ENCODE data around the gene INPP5A. TPM values are rescaled to one million over a fixed set of nuclear protein-coding genes. Genes with fewer than 3 reads are reported as not detected.

INPP5A gene
- polyA plus RNA-seq, 1 donor: 51.2 TPM

- DNase-seq (ENCODE audit: low read depth): no peak
These were observed 167.6 kb downstream of the INPP5A start for GRCh38 chr10:132705173-132705572.

DNA sequence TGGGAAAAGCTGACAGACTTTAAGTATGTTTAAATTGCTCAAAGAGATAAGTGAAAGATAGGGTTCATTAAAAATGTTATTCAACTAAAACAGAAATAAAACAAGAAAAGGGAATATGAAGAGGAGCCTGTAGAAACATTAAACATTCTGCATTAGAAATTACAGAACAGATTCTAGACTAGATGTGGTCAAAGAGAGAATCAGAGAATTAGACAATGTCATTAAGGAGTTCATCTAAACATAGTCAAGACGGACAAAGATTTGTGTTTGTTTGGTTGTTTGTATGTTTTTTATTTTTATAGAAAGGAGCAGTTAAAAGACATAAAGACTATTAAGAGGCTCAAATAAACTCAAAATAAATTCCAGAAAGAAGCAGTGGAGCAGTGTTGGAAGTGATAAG lies 168.4 kb downstream of the INPP5A start:
- no peak for DNase-seq (ENCODE audit: low read depth)

GRCh38 chr10:132706701-132707100 lies 169.1 kb downstream of the INPP5A start:
- DNase-seq (ENCODE audit: low read depth): no peak

GRCh38 chr10:132707121-132707775 lies 169.7 kb downstream of the INPP5A start:
- DNase-seq (ENCODE audit: low read depth): no peak

- no peak for DNase-seq (ENCODE audit: low read depth)
These were observed 170.2 kb downstream of the INPP5A start for GRCh38 chr10:132707776-132708171.

GRCh38 chr10:132708441-132708840 lies 170.9 kb downstream of the INPP5A start:
- no peak for DNase-seq (ENCODE audit: low read depth)

GRCh38 chr10:132708936-132709335 lies 171.3 kb downstream of the INPP5A start:
- DNase-seq (ENCODE audit: low read depth): no peak

DNA sequence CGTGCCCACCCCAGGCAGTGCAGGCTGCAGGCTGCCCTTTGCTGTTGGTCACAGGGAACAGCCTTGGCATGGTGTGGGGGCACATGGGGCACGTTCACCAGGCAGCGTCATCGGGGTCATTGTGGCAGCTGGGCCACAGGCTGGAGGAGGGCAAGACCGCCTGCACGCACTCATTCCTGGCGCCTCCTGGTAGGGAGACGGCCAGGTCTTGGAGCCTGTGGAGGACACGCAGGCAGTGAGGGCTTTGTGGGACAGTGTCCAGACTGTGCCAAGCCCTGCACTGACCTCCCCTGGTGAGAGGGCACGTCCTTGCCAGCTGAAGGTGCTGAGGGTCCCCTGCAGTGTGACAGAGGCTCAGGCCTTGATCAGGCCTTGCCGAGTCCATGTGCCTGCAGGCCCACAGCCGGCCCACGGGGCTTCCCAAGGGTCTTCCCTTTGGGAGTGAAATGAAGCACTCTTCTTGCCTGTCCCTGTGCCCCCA lies 171.9 kb downstream of the INPP5A start:
- no peak for DNase-seq (ENCODE audit: low read depth)

- DNase-seq (ENCODE audit: low read depth): no peak
These were observed 172.6 kb downstream of the INPP5A start for GRCh38 chr10:132710036-132710686.

- DNase-seq (ENCODE audit: low read depth): no peak
These were observed 173.4 kb downstream of the INPP5A start for GRCh38 chr10:132710746-132711612.

DNA sequence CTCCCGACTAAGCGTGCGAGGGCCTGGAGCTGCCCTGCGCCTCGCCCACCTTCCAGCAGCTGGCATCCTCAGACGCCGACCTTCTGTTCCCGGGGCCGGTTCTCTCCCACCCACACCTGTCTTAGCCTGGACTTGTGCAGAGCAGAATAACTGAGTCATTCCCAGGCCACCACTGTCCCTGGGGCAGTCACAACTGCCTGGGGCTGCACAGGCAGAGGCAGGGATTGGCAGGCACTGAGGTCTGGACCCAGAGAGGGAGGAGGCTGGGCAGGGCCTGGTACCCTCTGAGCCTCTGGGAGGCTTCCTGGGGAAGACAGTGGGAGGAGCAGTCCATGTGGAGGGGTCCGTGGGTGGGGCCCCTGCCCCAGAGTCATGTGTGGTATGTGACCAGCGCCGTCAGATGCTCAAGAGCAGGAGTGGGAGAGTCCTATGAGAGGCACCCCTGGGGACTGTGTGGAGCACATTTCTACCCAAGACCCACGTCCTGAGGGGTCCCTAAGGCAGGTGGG lies 174.1 kb downstream of the INPP5A start:
- no peak for DNase-seq (ENCODE audit: low read depth)

DNA sequence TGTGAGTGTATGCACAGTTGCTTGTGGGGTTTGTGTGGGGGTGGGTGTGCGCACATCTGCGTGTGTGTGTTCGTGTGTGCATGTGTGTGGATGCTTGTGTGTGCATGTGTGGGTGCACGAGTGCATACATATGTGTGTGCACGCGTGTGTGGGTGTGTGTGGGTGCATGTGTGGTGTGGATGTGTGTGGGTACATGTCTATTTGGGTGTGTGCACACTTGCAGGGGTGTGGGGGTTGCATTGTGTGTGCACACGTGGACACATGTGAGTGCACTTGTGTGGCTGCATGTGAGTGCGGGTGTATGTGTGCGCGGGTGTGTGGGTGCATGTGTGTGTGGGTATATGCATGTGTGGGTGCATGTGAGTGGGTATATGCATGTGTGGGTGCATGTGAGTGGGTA lies 174.7 kb downstream of the INPP5A start:
- no peak for DNase-seq (ENCODE audit: low read depth)

- no peak for DNase-seq (ENCODE audit: low read depth)
These were observed 175.2 kb downstream of the INPP5A start for GRCh38 chr10:132712743-132713142.

GRCh38 chr10:132713421-132714095 lies 176.0 kb downstream of the INPP5A start:
- no peak for DNase-seq (ENCODE audit: low read depth)

GRCh38 chr10:132714096-132714985 lies 176.8 kb downstream of the INPP5A start:
- no peak for DNase-seq (ENCODE audit: low read depth)

DNA sequence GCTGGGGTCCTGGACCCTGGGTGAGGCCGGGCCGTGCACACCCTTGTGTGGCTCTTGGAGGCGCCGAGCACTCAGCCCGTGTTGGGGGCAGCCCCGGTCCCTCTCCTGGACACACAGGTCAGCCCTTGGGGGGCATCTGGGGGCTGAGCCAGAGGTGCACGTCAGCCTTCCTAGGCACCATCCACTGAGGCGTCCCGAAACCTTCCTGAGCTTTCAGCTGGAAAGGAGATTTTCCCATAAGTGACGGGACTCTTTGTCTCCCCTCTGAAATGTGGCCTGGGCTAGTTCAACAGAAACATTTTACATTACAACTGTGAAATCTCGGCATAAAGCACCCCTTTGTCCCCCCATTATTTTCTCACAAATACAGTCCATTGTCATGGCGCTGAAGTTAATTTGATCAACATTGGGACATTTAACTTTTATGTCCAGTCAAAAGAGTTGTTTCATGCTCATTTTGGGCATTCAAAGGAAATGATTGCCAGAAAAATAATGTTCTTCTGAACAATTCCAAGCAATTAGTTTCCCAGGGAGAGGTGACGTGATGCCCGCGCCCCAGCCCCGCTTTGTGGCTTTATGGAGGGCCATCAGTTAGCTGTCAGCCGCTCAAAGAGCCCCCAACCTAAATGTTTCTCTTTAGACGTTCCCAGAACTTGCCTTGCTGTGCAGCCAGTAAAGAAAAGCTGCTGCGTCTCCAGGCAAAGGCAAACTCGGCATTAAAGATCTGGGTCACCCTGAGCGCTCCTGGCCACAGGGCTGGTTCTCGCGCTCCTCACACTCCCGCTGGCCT lies 177.6 kb downstream of the INPP5A start:
- no peak for DNase-seq (ENCODE audit: low read depth)

GRCh38 chr10:132715776-132716680 lies 178.4 kb downstream of the INPP5A start:
- DNase-seq (ENCODE audit: low read depth): no peak

DNA sequence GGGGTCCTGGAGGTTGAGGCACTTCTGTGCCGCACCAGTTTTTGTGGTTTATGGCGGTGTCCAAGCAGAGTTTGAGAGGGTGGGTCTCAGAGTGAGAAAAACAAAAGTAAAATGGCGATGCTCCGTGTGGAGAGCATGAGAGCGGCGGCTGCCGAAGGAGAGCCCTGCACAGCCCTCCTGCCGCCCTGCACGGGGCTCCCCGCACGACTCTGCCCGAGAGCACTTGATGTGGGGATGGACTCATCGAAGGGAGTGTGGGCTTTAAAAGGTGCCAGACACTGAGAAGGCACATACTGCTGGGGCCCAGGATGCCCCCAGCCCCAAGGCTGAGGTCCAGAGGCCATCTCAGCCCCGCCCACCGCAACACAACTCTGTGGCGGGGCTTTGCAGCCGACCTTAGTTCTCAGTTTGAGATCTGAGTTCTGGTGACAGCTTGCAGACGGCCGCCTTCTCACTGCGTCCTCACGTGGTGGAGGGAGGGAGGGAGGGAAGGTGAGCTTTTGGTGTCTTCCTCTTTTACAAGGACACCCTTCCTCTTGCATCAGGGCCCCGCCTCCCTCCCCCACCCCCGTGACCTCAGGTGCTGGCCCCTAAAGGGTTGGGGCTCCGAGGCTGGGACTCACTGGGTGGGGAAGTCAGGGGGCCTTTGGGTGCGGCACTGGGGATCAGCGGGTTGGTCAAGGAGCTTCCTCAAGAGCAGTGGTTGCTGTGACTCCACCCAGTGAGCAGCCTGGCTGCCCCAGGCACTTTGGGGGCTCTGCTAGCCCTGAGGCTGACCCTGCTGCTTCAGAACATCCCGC lies 179.3 kb downstream of the INPP5A start:
- DNase-seq (ENCODE audit: low read depth): no peak
